SK-N-MC (cell line): ENCODE results near the gene TNIP1.

Experiments used
- DNase-seq: peaks from one replicate; pipeline ENCODE4 v3.0.0-alpha.2; 2011; ENCODE audit warnings: low read depth, low spot score
- H3K27ac ChIP-seq: fragments of 200-600 bp; sonication (generic); 2 replicates; pipeline ENCODE4 v1.5.1; 2016; ENCODE audit warnings: mixed run types
- H3K36me3 ChIP-seq: fragments of 200-600 bp; sonication (generic); 2 replicates; pipeline ENCODE4 v1.6.1; 2017; ENCODE audit warnings: antibody characterized with exemption, low read length, mixed read lengths; ENCODE audit not compliant: insufficient read depth
- H3K4me3 ChIP-seq: fragments of 200-600 bp; sonication (generic); 2 replicates; pipeline ENCODE4 v1.5.1; 2016
- H3K9ac ChIP-seq: fragments of 200-600 bp; sonication (generic); 2 replicates; pipeline ENCODE4 v1.8.0; 2017; ENCODE audit warnings: mixed run types, mixed read lengths; ENCODE audit not compliant: insufficient read length
- H3K9me3 ChIP-seq: fragments of 200-600 bp; sonication (generic); 2 replicates; pipeline ENCODE4 v1.6.1; 2017; ENCODE audit warnings: low read depth, mild to moderate bottlenecking, antibody characterized with exemption, low read length, moderate library complexity, mixed read lengths
- EZH2 ChIP-seq: fragments of 200-600 bp; sonication (generic); IDR thresholded peaks from one replicate; pipeline ENCODE4 v1.6.1; 2017; ENCODE audit warnings: antibody characterized with exemption
- FOXP2 ChIP-seq: optimal IDR thresholded peaks from 2 replicates; pipeline ENCODE3; 2011; ENCODE audit warnings: mild to moderate bottlenecking, moderate library complexity; ENCODE audit not compliant: insufficient read depth; ENCODE audit errors: extremely low read length, control extremely low read depth
- POLR2AphosphoS5 ChIP-seq: IDR thresholded peaks from 2 replicates; pipeline ENCODE4 v1.6.1; 2012; ENCODE audit warnings: mild to moderate bottlenecking, low read depth, low read length, borderline replicate concordance

Gene TNIP1

DNA sequence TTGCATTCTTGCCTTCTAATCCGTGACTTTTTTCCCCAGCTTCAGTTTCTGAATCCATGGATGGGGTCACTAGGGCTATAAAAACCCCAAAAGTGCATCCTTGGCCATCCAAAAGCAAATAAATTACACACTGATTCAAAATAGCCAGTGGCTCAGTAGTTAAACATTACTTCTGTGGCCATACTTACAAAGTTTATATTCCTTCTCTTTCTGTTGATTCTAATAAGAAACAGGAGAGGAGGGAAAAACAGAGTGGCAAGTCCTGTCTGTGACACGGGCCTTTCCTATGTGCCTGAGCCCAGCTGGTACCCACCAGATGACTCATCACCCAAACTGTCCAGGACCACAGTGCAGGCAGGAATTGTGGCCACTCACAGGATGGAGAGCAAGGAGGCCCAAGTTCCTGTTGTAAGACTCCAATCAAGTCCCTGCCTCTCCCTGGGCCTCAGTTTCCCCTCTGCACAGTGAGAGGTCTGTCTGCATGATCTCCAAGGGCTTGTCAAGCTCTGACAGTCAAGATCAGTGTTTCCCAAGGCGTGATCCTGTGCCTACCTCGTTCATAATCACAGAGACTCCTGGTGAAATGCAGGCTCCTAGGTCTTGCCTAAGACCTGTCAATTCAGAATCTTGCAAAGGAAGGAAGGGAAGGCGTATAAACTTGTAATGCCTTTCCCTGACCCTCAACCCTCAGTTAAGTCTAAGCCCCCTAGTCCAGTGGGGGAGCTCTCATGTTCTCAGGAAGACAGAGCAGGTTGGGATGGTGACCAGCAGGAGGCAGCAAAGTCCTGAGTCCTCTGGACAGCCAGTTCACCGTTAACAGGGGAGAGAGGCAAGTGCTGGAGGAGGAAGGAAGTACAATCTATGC lies 29.5 kb downstream of the TNIP1 start:
- TF ChIP-seq EZH2: no peak
- no peak for TF ChIP-seq FOXP2
- no peak for TF ChIP-seq POLR2AphosphoS5
- no peak overlapping the region for H3K9ac ChIP-seq
- no peak overlapping the region for H3K4me3 ChIP-seq
- DNase-seq: no peak
- H3K36me3 ChIP-seq: no peaks in the 10 kb centered on the region
- no peak overlapping the region for H3K27ac ChIP-seq
- no peaks in the 10 kb centered on the region for H3K9me3 ChIP-seq

DNA sequence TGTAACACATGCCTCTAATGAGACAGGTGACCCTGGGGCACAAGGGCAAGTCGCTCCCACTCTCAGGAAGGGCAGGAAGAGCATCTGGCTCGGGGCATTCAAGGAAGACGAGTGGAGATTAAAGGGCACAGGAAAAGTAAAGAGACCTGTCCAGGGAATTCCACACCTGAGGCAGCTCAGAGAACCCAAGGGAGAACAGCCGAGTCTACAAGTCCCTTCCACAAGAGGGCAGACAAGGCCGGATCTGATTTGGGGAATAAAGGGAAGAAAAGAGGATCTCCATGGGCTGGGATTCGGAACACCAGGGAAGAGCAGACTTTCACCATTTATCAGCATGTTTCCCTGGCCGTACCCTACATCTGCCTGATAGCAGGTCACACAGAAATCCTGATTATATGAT lies 32.3 kb downstream of the TNIP1 start:
- no peaks in the 10 kb centered on the region for H3K9me3 ChIP-seq
- H3K4me3 ChIP-seq: no peak overlapping the region
- no peaks in the 10 kb centered on the region for H3K36me3 ChIP-seq
- no peak overlapping the region for H3K27ac ChIP-seq
- DNase-seq: no peak
- H3K9ac ChIP-seq: no peak overlapping the region
- TF ChIP-seq POLR2AphosphoS5 (no peak), FOXP2 (no peak), EZH2 (no peak)

DNA sequence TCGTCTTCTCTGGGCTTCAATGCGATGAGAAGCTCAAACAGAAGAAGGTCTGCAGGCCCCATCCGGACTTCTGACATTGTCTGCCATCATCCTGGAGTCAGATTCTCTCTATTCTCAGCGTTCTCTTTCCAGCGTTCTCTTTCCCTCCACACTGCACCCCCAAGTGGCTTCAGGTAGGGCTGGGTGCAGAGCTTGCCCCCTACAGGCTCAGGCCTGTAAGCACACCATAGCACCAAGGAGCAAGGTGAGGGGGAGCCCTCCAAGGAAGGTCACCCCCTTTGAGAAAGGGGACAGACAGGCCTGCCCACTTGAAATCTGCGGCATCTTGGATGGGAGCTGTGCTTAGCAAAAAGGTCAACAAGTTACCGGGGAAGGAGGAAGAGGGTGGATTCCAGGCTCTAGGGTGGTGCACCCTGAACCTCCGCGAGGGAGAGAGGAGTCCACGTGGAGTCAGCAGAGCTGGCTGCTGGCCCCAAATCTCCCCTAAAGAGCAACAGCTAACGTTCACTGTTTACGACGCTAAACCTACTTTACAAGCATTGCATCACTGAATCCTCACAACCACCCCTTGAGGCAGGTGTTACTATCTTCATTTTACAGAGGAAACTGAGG lies 32.9 kb downstream of the TNIP1 start:
- Histone ChIP-seq H3K9me3 (no peaks in the 10 kb centered on the region), H3K9ac (no peak overlapping the region), H3K27ac (no peak overlapping the region), H3K4me3 (no peak overlapping the region), H3K36me3 (no peaks in the 10 kb centered on the region; the same call in 1 of the 2 replicates)
- no peak for DNase-seq
- TF ChIP-seq EZH2 (no peak), FOXP2 (no peak), POLR2AphosphoS5 (no peak)

DNA sequence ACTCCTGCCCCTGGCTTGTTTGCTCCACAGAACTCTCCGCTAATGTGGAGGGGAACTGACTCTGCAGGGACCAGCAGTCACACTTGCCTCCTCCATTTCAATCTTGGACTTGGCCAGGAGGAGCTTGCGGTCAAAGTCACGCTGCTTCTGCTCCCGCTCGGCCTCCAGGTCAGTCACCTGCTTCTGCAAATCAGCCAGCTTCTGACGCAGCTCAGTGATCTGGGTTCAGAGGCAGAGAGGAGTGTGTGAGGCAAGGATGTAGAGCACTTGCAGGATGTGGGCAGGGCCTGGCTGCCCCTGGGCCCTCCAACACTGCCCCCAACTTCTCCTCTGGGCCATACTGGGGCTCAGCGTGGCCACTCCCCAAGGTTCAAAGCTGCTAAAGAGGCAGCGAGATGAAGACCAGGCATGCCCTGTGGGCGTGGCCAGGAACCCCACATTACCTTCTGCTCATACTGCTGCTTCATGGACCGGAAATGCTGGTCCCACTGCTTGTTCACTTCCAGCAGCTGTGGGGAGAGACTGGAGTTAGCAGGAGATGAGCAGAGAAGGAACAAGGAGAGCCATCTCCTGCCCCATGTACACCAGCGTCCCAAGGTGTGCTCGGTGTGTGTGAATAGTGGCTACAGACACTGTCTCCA lies 38.3 kb downstream of the TNIP1 start:
- TF ChIP-seq FOXP2 (no peak), EZH2 (no peak), POLR2AphosphoS5 (no peak)
- H3K36me3 ChIP-seq: no peaks in the 10 kb centered on the region; the same call in 1 of the 2 replicates
- no peak overlapping the region for H3K4me3 ChIP-seq
- no peak for DNase-seq
- H3K27ac ChIP-seq: no peak overlapping the region
- no peak overlapping the region for H3K9ac ChIP-seq
- no peaks in the 10 kb centered on the region for H3K9me3 ChIP-seq

DNA sequence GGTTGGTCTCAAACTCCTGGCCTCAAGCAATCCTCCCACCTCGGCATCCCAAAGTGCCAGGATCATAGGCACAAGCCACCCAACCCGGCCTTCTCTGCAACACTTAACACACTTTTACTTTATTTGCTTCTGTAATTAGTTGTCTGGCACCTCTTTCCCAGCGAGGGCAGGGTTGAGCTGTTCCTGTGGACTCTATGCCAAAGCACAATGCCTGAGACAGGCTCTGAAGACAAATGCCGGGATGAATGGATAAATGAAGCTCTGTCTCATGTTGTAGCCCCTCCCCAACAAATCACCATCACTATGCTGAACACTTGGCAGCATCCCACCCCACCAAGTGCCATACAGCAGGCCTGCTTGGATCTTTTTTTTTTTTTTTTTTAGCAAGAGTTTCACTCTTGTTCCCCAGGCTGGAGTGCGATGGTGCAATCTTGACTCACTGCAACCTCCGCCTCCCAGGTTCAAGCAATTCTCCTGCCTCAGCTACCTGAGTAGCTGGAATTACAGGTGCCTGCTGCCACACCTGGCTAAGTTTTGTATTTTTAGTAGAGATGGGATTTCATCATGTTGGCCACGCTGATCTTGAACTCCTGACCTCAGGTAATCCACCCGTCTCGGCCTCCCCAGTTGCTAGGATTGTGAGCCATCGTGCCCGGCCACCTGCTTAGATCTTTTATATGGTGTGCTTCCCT lies 39.1 kb downstream of the TNIP1 start:
- no peak overlapping the region for H3K9ac ChIP-seq
- DNase-seq: no peak
- H3K4me3 ChIP-seq: no peak overlapping the region
- TF ChIP-seq POLR2AphosphoS5 (no peak), FOXP2 (no peak), EZH2 (no peak)
- H3K9me3 ChIP-seq: no peaks in the 10 kb centered on the region
- H3K36me3 ChIP-seq: no peaks in the 10 kb centered on the region; the same call in 1 of the 2 replicates
- no peak overlapping the region for H3K27ac ChIP-seq

DNA sequence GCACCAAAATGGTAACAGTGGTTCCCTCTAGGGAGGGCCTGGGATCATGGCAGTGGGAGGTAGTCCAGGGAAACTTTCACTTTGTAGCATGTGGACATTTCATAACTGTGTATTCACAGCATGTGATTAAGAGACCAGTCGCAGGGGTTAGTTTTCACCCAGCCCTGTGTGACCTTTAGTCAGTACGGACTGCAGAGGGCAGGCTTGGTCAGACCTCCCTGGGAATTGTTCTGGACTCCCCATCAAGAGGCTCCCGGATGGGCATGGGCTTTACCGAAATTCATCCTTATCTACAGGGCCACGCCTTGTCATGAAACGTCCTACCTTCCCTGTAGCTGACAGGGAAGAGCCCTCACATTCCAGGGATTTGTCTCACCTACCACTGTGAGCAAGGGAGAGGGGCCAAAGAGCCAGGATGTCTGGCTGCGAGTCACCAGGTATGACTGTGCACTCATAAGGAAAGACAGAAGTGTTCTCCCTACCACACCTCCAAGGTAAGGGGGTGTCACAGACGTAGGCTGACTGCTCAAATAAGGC lies 40.6 kb downstream of the TNIP1 start:
- Histone ChIP-seq H3K9ac (no peak overlapping the region), H3K36me3 (no peaks in the 10 kb centered on the region; the same call in 1 of the 2 replicates), H3K4me3 (no peak overlapping the region), H3K9me3 (no peaks in the 10 kb centered on the region), H3K27ac (no peak overlapping the region)
- no peak for DNase-seq
- no peak for TF ChIP-seq EZH2
- no peak for TF ChIP-seq POLR2AphosphoS5
- no peak for TF ChIP-seq FOXP2

DNA sequence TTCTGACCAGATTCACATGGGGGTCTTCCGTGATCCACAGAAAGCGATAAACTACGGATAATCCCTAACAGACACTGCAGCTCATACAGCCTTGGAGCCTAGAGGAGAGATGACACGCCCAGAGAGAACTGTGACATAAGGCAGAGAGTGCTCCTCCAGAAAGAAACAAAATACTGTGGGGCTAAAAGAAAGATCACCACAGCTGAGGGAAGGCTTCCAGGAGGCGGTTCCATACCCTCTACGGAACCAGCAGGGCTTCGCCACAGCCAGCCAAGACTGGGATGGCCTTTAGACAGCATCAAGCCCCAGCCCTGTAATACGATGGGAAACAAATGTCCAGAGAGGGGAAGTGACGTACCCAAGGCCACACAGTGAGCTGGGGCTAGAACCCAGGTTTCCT lies 41.2 kb downstream of the TNIP1 start:
- no peak for DNase-seq
- TF ChIP-seq EZH2: no peak
- no peak for TF ChIP-seq POLR2AphosphoS5
- TF ChIP-seq FOXP2: no peak
- Histone ChIP-seq H3K27ac (no peak overlapping the region), H3K9ac (no peak overlapping the region), H3K4me3 (no peak overlapping the region), H3K9me3 (no peaks in the 10 kb centered on the region), H3K36me3 (no peaks in the 10 kb centered on the region; the same call in 1 of the 2 replicates)

DNA sequence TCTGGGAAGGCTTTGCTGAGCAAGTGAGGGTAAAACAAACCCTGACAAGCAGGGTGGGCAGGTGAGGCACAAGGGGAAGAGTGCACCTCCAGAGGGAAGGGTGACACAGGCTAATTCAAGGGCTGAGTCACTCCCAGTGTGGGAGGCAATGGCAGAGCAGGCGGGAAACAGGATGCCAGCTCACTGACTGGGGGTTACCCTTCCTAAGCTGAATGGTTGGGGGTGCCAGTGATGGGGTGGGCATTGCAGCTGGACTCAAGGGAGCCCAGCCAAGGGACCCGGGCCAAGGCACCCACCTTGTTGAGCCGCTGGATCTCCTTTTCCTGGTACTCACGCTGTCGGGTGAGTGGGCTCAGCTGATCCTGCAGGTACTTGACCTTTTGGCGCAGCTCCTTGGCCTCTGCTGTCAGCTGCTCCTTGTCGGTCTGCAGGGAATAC lies 42.0 kb downstream of the TNIP1 start:
- no peaks in the 10 kb centered on the region for H3K9me3 ChIP-seq
- no peak overlapping the region for H3K4me3 ChIP-seq
- TF ChIP-seq POLR2AphosphoS5: no peak
- no peak for TF ChIP-seq EZH2
- no peak for TF ChIP-seq FOXP2
- no peak for DNase-seq
- H3K36me3 ChIP-seq: no peaks in the 10 kb centered on the region; the same call in 1 of the 2 replicates
- no peak overlapping the region for H3K27ac ChIP-seq
- no peak overlapping the region for H3K9ac ChIP-seq
